ENCODE data around the gene TRIM31.
A peak's percentile ranks its signal among the peaks of the same experiment; 100 is the strongest.

TRIM31 gene

GRCh38 chr6:30157581-30157980 lies 44.7 kb upstream of the TRIM31 start:
- TF ChIP-seq ZBTB7A (IDR thresholded peaks at IDR 0.05; ENCODE audit: low read depth), result no peak
- TF ChIP-seq EP300 (IDR thresholded peaks at IDR 0.05; ENCODE audit: borderline replicate concordance), result no peak
- no peak for TF ChIP-seq TAF1 (IDR thresholded peaks at IDR 0.05; ENCODE audit: low read depth)
- no peak for TF ChIP-seq FOXM1 (IDR thresholded peaks at IDR 0.05; ENCODE audit: borderline replicate concordance, low read depth)
- TF ChIP-seq EGR1 (IDR thresholded peaks at IDR 0.05), result no peak
- TF ChIP-seq CREB1 (IDR thresholded peaks at IDR 0.05; ENCODE audit: low read depth), result no peak
- no peak for TF ChIP-seq REST (IDR thresholded peaks at IDR 0.05; ENCODE audit: low read depth)
- TF ChIP-seq CEBPB (IDR thresholded peaks at IDR 0.05), result no peak
- TF ChIP-seq TEAD4 (IDR thresholded peaks at IDR 0.05), result no peak
- TF ChIP-seq NFIC (IDR thresholded peaks at IDR 0.05), result no peak
- TF ChIP-seq USF1 (IDR thresholded peaks at IDR 0.05), result no peak
- no peak for TF ChIP-seq TCF12 (IDR thresholded peaks at IDR 0.05; ENCODE audit: low read depth)
- no peak for TF ChIP-seq MAX (IDR thresholded peaks at IDR 0.05)
- TF ChIP-seq RAD21 (IDR thresholded peaks at IDR 0.05; ENCODE audit: low read depth), result no peak
- TF ChIP-seq YY1 (IDR thresholded peaks at IDR 0.05; ENCODE audit: low read depth), result no peak

GRCh38 chr6:30156774-30157173 lies 43.9 kb upstream of the TRIM31 start:
- TF ChIP-seq CREB1 (IDR thresholded peaks at IDR 0.05; ENCODE audit: low read depth), result no peak
- TF ChIP-seq CEBPB (IDR thresholded peaks at IDR 0.05), result no peak
- no peak for TF ChIP-seq FOXM1 (IDR thresholded peaks at IDR 0.05; ENCODE audit: borderline replicate concordance, low read depth)
- no peak for TF ChIP-seq USF1 (IDR thresholded peaks at IDR 0.05)
- TF ChIP-seq YY1 (IDR thresholded peaks at IDR 0.05; ENCODE audit: low read depth), result no peak
- TF ChIP-seq ZBTB7A (IDR thresholded peaks at IDR 0.05; ENCODE audit: low read depth), result no peak
- TF ChIP-seq EGR1 (IDR thresholded peaks at IDR 0.05), result no peak
- TF ChIP-seq REST (IDR thresholded peaks at IDR 0.05; ENCODE audit: low read depth), result no peak
- TF ChIP-seq RAD21 (IDR thresholded peaks at IDR 0.05; ENCODE audit: low read depth), result no peak
- no peak for TF ChIP-seq TAF1 (IDR thresholded peaks at IDR 0.05; ENCODE audit: low read depth)
- no peak for TF ChIP-seq TCF12 (IDR thresholded peaks at IDR 0.05; ENCODE audit: low read depth)
- no peak for TF ChIP-seq NFIC (IDR thresholded peaks at IDR 0.05)
- no peak for TF ChIP-seq MAX (IDR thresholded peaks at IDR 0.05)
- no peak for TF ChIP-seq TEAD4 (IDR thresholded peaks at IDR 0.05)
- TF ChIP-seq EP300 (IDR thresholded peaks at IDR 0.05; ENCODE audit: borderline replicate concordance), result no peak

- TF ChIP-seq NFIC (IDR thresholded peaks at IDR 0.05), result peak; percentile 49
- TF ChIP-seq TEAD4 (IDR thresholded peaks at IDR 0.05), result 0 out of 2 replicates have a peak, but pooled peaks have one; percentile 26
- TF ChIP-seq EGR1 (IDR thresholded peaks at IDR 0.05), result peak; percentile 35; the same call in 1 of the 2 replicates
- TF ChIP-seq TCF12 (IDR thresholded peaks at IDR 0.05; ENCODE audit: low read depth), result no peak
- TF ChIP-seq RAD21 (IDR thresholded peaks at IDR 0.05; ENCODE audit: low read depth), result no peak
Measured at GRCh38 chr6:30156262-30156599, 43.3 kb upstream of the TRIM31 start.

GRCh38 chr6:30155520-30156261 lies 42.8 kb upstream of the TRIM31 start:
- no peak for TF ChIP-seq FOXM1 (IDR thresholded peaks at IDR 0.05; ENCODE audit: borderline replicate concordance, low read depth)
- no peak for TF ChIP-seq ZBTB7A (IDR thresholded peaks at IDR 0.05; ENCODE audit: low read depth)
- TF ChIP-seq CEBPB (IDR thresholded peaks at IDR 0.05), result no peak
- TF ChIP-seq REST (IDR thresholded peaks at IDR 0.05; ENCODE audit: low read depth), result no peak
- TF ChIP-seq RAD21 (IDR thresholded peaks at IDR 0.05; ENCODE audit: low read depth), result no peak
- no peak for TF ChIP-seq TCF12 (IDR thresholded peaks at IDR 0.05; ENCODE audit: low read depth)
- no peak for TF ChIP-seq CREB1 (IDR thresholded peaks at IDR 0.05; ENCODE audit: low read depth)
- no peak for TF ChIP-seq YY1 (IDR thresholded peaks at IDR 0.05; ENCODE audit: low read depth)
- TF ChIP-seq USF1 (IDR thresholded peaks at IDR 0.05), result no peak
- TF ChIP-seq TAF1 (IDR thresholded peaks at IDR 0.05; ENCODE audit: low read depth), result no peak
- no peak for TF ChIP-seq EGR1 (IDR thresholded peaks at IDR 0.05)
- TF ChIP-seq EP300 (IDR thresholded peaks at IDR 0.05; ENCODE audit: borderline replicate concordance), result no peak
- TF ChIP-seq MAX (IDR thresholded peaks at IDR 0.05), result no peak
- TF ChIP-seq TEAD4 (IDR thresholded peaks at IDR 0.05), result no peak
- no peak for TF ChIP-seq NFIC (IDR thresholded peaks at IDR 0.05)
